SU-DHL-6 (cell line): ENCODE measurements around the gene BIRC2.

Experiments
- H2AFZ ChIP-seq: fragments of 200-600 bp; sonication (generic); 2 replicates; pipeline ENCODE4 v1.6.1; 2014; ENCODE audit warnings: low read depth, mild to moderate bottlenecking, moderate library complexity, mixed read lengths, antibody characterized with exemption, low read length; ENCODE audit not compliant: severe bottlenecking
- H3F3A ChIP-seq: fragments of 200-600 bp; shearing (Covaris generic); 2 replicates; pipeline ENCODE4 v1.6.0; 2016; ENCODE audit warnings: antibody characterized with exemption, mild to moderate bottlenecking; ENCODE audit not compliant: insufficient read depth
- H3K27ac ChIP-seq: fragments of 200-600 bp; sonication (generic); 2 replicates; pipeline ENCODE4 v1.5.1; 2016; ENCODE audit warnings: low read depth, mild to moderate bottlenecking, low read length, moderate library complexity, mixed read lengths
- H3K27me3 ChIP-seq: fragments of 200-600 bp; sonication (generic), shearing (Covaris generic); 2 replicates; pipeline ENCODE4 v1.6.0; 2014; ENCODE audit warnings: mild to moderate bottlenecking, low read length
- H3K36me3 ChIP-seq: fragments of 200-600 bp; sonication (generic); 2 replicates; pipeline ENCODE4 v1.6.1; 2014; ENCODE audit warnings: mild to moderate bottlenecking, low read length, mixed read lengths
- H3K4me2 ChIP-seq: fragments of 300-600, 200-600 bp; shearing (Covaris generic), sonication (generic); 2 replicates; pipeline ENCODE4 v1.6.0; 2014; ENCODE audit warnings: low read length, low read depth, mild to moderate bottlenecking; ENCODE audit not compliant: poor library complexity, severe bottlenecking
- H3K4me3 ChIP-seq: fragments of 200-600 bp; sonication (generic); 2 replicates; pipeline ENCODE4 v1.5.1; 2014; ENCODE audit warnings: antibody characterized with exemption, low read length, mild to moderate bottlenecking, mixed read lengths; ENCODE audit not compliant: insufficient read depth, poor library complexity, severe bottlenecking
- H3K79me2 ChIP-seq: fragments of 200-600 bp; sonication (generic); 2 replicates; pipeline ENCODE4 v1.6.1; 2014; ENCODE audit warnings: mild to moderate bottlenecking, low read length, moderate library complexity; ENCODE audit not compliant: insufficient read depth
- H3K9ac ChIP-seq: fragments of 200-600 bp; sonication (generic); 2 replicates; pipeline ENCODE4 v1.7.0; 2014; ENCODE audit warnings: mild to moderate bottlenecking, low read length
- H3K9me2 ChIP-seq: fragments of 200-600 bp; sonication (generic); replicated peaks from 2 replicates; pipeline ENCODE4 v1.6.1; 2014; ENCODE audit warnings: low read length; ENCODE audit not compliant: insufficient read depth
- H3K9me3 ChIP-seq: fragments of 200-600 bp; sonication (generic); 2 replicates; pipeline ENCODE4 v1.6.1; 2014; ENCODE audit warnings: low read length, mixed read lengths; ENCODE audit not compliant: insufficient read depth
- H4K20me1 ChIP-seq: fragments of 200-600 bp; sonication (generic); 2 replicates; pipeline ENCODE4 v1.6.1; 2014; ENCODE audit warnings: low read depth, mild to moderate bottlenecking, antibody characterized with exemption, low read length, moderate library complexity, mixed read lengths
- CTCF ChIP-seq: fragments of 200-600 bp; sonication (generic); IDR thresholded peaks from one replicate; pipeline ENCODE4 v1.5.1; 2017; ENCODE audit warnings: antibody characterized with exemption, mild to moderate bottlenecking, low read length, moderate library complexity; ENCODE audit not compliant: insufficient read depth, poor library complexity, severe bottlenecking
- EZH2phosphoT487 ChIP-seq: fragments of 200-600 bp; sonication (generic), shearing (Covaris generic); conservative IDR thresholded peaks from 2 replicates; pipeline ENCODE4 v1.6.1; 2018; ENCODE audit warnings: mild to moderate bottlenecking, antibody characterized with exemption, low read length, moderate library complexity, mixed read lengths

The BIRC2 gene

GRCh38 chr11:102313238-102313940, 33.6 kb upstream of the BIRC2 start:
- Histone ChIP-seq H3K36me3 (no peaks in the 10 kb centered on the region), H3K27ac (peak overlapping the region; percentile 30), H3F3A (peaks cover 40% of the 10 kb centered on the region), H3K27me3 (no peaks in the 10 kb centered on the region), H3K4me3 (no peak overlapping the region), H3K9me2 (no peaks in the 10 kb centered on the region), H3K79me2 (peaks cover 9% of the 10 kb centered on the region), H3K9me3 (no peaks in the 10 kb centered on the region), H3K4me2 (peak overlapping the region; percentile 52), H2AFZ (peak overlapping the region; percentile 45), H4K20me1 (no peaks in the 10 kb centered on the region), H3K9ac (no peak overlapping the region)
- no peak for TF ChIP-seq CTCF
- no peak for TF ChIP-seq EZH2phosphoT487

GRCh38 chr11:102314784-102315183, 32.2 kb upstream of the BIRC2 start:
- H3K9me2 ChIP-seq = no peaks in the 10 kb centered on the region
- no peaks in the 10 kb centered on the region for H4K20me1 ChIP-seq
- no peaks in the 10 kb centered on the region for H3K27me3 ChIP-seq
- peaks cover 46% of the 10 kb centered on the region for H3F3A ChIP-seq
- no peak overlapping the region for H2AFZ ChIP-seq
- H3K27ac ChIP-seq = peak overlapping the region; percentile 94
- peaks cover 23% of the 10 kb centered on the region for H3K79me2 ChIP-seq
- H3K36me3 ChIP-seq = no peaks in the 10 kb centered on the region
- H3K9me3 ChIP-seq = no peaks in the 10 kb centered on the region
- H3K4me2 ChIP-seq = peak overlapping the region; percentile 52
- H3K4me3 ChIP-seq = no peak overlapping the region
- TF ChIP-seq EZH2phosphoT487 (no peak), CTCF (no peak)
- H3K9ac ChIP-seq = no peak overlapping the region; the same call in 1 of the 2 replicates

GRCh38 chr11:102316346-102316904, 30.6 kb upstream of the BIRC2 start:
- H2AFZ ChIP-seq = no peak overlapping the region
- no peaks in the 10 kb centered on the region for H3K9me3 ChIP-seq
- H3K27me3 ChIP-seq = no peaks in the 10 kb centered on the region
- H3K4me2 ChIP-seq = peak overlapping the region; percentile 93
- TF ChIP-seq EZH2phosphoT487 = no peak
- TF ChIP-seq CTCF = no peak
- peak overlapping the region; percentile 85 for H3K9ac ChIP-seq
- peak overlapping the region; percentile 40 for H3K4me3 ChIP-seq
- H3K79me2 ChIP-seq = peaks cover 40% of the 10 kb centered on the region
- no peaks in the 10 kb centered on the region for H3K9me2 ChIP-seq
- peak overlapping the region; percentile 94 for H3K27ac ChIP-seq
- no peaks in the 10 kb centered on the region for H4K20me1 ChIP-seq
- 0 out of 2 replicates have a peak, but pooled peaks cover 5% of the 10 kb centered on the region for H3K36me3 ChIP-seq
- H3F3A ChIP-seq = peaks cover 54% of the 10 kb centered on the region
